Vagina (tissue), 2 donors: ENCODE measurements around the gene AJUBA. TPM values are rescaled to one million over a fixed set of nuclear protein-coding genes. Genes with fewer than 3 reads are reported as not detected.

ENCODE experiments used
- DNase-seq, 2 donors: peaks; one replicate each; pipeline ENCODE4 v3.0.0-alpha.2; 2017; ENCODE audit errors: extremely low spot score in 2 of 2
- H3K27ac ChIP-seq: fragments of 200-600 bp; sonication (generic); one replicate; pipeline ENCODE4 v1.5.1; 2019
- H3K27me3 ChIP-seq: fragments of 200-600 bp; sonication (generic); one replicate; pipeline ENCODE4 v1.5.1; 2019
- H3K36me3 ChIP-seq, 2 donors: fragments of 200-600 bp; sonication (generic); one replicate each; pipeline ENCODE4 v1.5.1; 2017 to 2019
- H3K4me1 ChIP-seq: fragments of 200-600 bp; sonication (generic); one replicate; pipeline ENCODE4 v1.5.1; 2019
- H3K4me3 ChIP-seq, 2 donors: fragments of 200-600 bp; sonication (generic); 1 replicate in 1 of 2; 2 replicates in 1 of 2; pipeline ENCODE4 v1.5.1; 2016 to 2019
- H3K9me3 ChIP-seq: fragments of 200-600 bp; sonication (generic); one replicate; pipeline ENCODE4 v1.5.1; 2019
- POLR2A ChIP-seq, 2 donors: fragments of 450-650 bp; IDR thresholded peaks; one replicate each; pipeline ENCODE4 v1.6.1; 2017; ENCODE audit warnings: antibody characterized with exemption in 2 of 2, mild to moderate bottlenecking in 2 of 2, moderate library complexity in 2 of 2
- POLR2AphosphoS5 ChIP-seq, 2 donors: sonication (generic); formaldehyde crosslinking; IDR thresholded peaks; one replicate each; pipeline ENCODE4 v1.9.0; 2017; ENCODE audit warnings: antibody characterized with exemption in 2 of 2, mild to moderate bottlenecking in 2 of 2, low read depth in 1 of 2; ENCODE audit not compliant: insufficient read depth in 1 of 2
- intact Hi-C: fragments of 100-400 bp; cut with DNase I; formaldehyde crosslinking; loops from one replicate; pipeline ENCODE4 v1.15.1; 2023
- total RNA-seq: library from RNA; depleted of rRNA; stranded (reverse); fragments of >200 nt; gene quantifications from one replicate; pipeline ENCODE4 v1.2.3, GENCODE V29; 2016
- TF ChIP-seq, protein P1 (sequence below), 3 experiments: fragments of 450-650 bp in 2 of 3; fragments of 200-600 bp in 1 of 3; sonication (generic) in 1 of 3; IDR thresholded peaks; one replicate each; pipeline ENCODE4 v1.5.1; 2017 to 2019; ENCODE audit warnings: antibody characterized with exemption in 3 of 3, mild to moderate bottlenecking in 2 of 3, moderate library complexity in 2 of 3

Gene AJUBA
- total RNA-seq, 1 donor from 2014 or later: 21.9 TPM

DNA sequence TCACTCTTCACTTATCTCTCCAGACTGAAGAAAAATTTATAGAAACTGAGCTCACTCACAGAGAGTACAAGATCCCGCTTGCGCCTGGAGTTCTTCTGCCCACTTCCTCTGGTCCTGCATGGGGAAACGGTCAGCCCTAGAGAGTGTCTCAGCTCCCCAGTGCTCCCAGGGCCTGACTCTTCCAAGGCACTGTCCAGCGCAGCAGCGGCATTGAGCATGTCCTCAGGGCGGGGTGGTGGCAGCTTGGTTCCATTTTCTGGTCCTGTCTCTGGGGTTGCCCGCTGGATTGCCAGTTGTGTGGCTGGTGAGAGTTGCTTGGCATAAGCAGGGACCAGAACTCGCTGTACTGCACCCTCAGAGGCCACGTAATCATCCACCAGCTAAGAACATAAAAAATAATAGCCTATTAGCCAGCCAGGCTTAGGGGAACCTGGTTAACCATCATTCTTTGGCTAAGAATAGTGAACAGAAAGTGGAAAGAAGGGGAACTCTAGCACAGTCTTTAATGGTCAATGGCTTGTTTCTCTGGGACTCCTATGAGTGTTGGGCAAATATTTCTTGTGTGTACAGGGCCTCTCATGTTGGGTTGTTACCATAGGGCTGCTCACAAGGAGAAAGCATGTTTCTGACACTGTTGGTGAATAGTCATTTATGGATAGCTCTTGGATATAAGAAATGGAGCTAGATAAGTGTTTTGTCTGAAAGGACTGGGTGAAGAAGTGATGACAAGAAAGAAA lies 13.7 kb upstream of the AJUBA start:
- intact Hi-C loops: no loop called here
- Histone ChIP-seq H3K36me3 (no peaks in the 10 kb centered on the region), H3K27me3 (no peaks in the 10 kb centered on the region), H3K27ac (no peak overlapping the region), H3K4me3 (no peak overlapping the region), H3K4me1 (peaks cover 10% of the 10 kb centered on the region), H3K9me3 (no peaks in the 10 kb centered on the region)
- TF ChIP-seq POLR2AphosphoS5 (IDR thresholded peaks at IDR 0.05; ENCODE audit: insufficient read depth in 1 of 2, low read depth in 1 of 2): no peak
- TF ChIP-seq, protein P1, sequence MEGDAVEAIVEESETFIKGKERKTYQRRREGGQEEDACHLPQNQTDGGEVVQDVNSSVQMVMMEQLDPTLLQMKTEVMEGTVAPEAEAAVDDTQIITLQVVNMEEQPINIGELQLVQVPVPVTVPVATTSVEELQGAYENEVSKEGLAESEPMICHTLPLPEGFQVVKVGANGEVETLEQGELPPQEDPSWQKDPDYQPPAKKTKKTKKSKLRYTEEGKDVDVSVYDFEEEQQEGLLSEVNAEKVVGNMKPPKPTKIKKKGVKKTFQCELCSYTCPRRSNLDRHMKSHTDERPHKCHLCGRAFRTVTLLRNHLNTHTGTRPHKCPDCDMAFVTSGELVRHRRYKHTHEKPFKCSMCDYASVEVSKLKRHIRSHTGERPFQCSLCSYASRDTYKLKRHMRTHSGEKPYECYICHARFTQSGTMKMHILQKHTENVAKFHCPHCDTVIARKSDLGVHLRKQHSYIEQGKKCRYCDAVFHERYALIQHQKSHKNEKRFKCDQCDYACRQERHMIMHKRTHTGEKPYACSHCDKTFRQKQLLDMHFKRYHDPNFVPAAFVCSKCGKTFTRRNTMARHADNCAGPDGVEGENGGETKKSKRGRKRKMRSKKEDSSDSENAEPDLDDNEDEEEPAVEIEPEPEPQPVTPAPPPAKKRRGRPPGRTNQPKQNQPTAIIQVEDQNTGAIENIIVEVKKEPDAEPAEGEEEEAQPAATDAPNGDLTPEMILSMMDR (IDR thresholded peaks at IDR 0.05): no peak
- no peak for TF ChIP-seq POLR2A (IDR thresholded peaks at IDR 0.05)
- DNase-seq: no peak

GRCh38 chr14:22994762-22995275 lies 12.5 kb upstream of the AJUBA start:
- intact Hi-C loops: no loop called here

GRCh38 chr14:22993517-22993916 lies 11.2 kb upstream of the AJUBA start:
- Histone ChIP-seq H3K4me1 (peaks cover 10% of the 10 kb centered on the region), H3K36me3 (peaks cover 0 to 6% of the 10 kb centered on the region in 2 donors), H3K27me3 (no peaks in the 10 kb centered on the region), H3K9me3 (no peaks in the 10 kb centered on the region), H3K27ac (no peak overlapping the region), H3K4me3 (no peak overlapping the region)
- TF ChIP-seq, protein P1 (IDR thresholded peaks at IDR 0.05): no peak
- no peak for TF ChIP-seq POLR2AphosphoS5 (IDR thresholded peaks at IDR 0.05; ENCODE audit: insufficient read depth in 1 of 2, low read depth in 1 of 2)
- TF ChIP-seq POLR2A (IDR thresholded peaks at IDR 0.05): no peak
- intact Hi-C loops: no loop called here
- DNase-seq: no peak

More at GRCh38 chr14:22994762-22995275, 12.5 kb upstream of the AJUBA start:
- no peaks in the 10 kb centered on the region for H3K27me3 ChIP-seq
- peaks cover 10% of the 10 kb centered on the region for H3K4me1 ChIP-seq
- H3K36me3 ChIP-seq: peaks cover 0 to 1% of the 10 kb centered on the region in 2 donors
- DNase-seq: no peak
- H3K27ac ChIP-seq: no peak overlapping the region
- no peak overlapping the region for H3K4me3 ChIP-seq
- no peak for TF ChIP-seq POLR2A (IDR thresholded peaks at IDR 0.05)
- TF ChIP-seq, protein P1 (IDR thresholded peaks at IDR 0.05): peak in 2 of 3 experiments; percentile 33 to 37
- H3K9me3 ChIP-seq: no peaks in the 10 kb centered on the region

GRCh38 chr14:22991852-22992251 lies 9.5 kb upstream of the AJUBA start:
- Histone ChIP-seq H3K36me3 (peaks cover 0 to 6% of the 10 kb centered on the region in 2 donors), H3K27ac (no peak overlapping the region), H3K9me3 (no peaks in the 10 kb centered on the region), H3K4me1 (peaks cover 10% of the 10 kb centered on the region), H3K27me3 (no peaks in the 10 kb centered on the region), H3K4me3 (no peak overlapping the region)
- intact Hi-C loops: no loop called here
- TF ChIP-seq POLR2AphosphoS5 (IDR thresholded peaks at IDR 0.05; ENCODE audit: insufficient read depth in 1 of 2, low read depth in 1 of 2): peak in 1 of 2 donors; percentile 32
- TF ChIP-seq, protein P1 (IDR thresholded peaks at IDR 0.05): no peak
- no peak for DNase-seq

DNA sequence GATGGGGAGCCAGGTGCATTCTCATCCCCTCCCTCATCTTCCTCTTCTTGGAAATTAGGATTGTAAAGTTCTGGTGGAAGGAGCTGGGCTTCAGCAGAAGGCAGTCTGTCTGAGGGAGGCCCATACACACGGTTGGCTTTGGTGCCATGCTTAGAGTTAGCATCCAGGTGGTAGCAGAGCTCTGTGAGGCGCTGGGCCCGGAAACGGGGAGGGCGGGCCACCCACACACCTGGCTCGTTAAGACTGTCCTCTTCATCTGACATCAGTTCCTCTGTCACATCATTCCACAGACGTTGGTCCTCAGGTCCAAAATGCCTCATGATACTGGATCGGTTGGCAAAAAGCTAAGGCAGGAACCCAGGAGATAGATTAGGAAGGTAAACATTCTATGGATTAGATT lies 4.9 kb upstream of the AJUBA start:
- Histone ChIP-seq H3K4me3 (no peak overlapping the region), H3K9me3 (no peaks in the 10 kb centered on the region), H3K27me3 (no peaks in the 10 kb centered on the region), H3K27ac (no peak overlapping the region), H3K4me1 (no peaks in the 10 kb centered on the region), H3K36me3 (peaks cover 0 to 6% of the 10 kb centered on the region in 2 donors)
- no peak for DNase-seq
- intact Hi-C loops: loop anchor here (1.0 kb wide), 1 partner anchor 71 kb away; no protein-coding TSS in a partner anchor
- TF ChIP-seq, protein P1 (IDR thresholded peaks at IDR 0.05): no peak
- no peak for TF ChIP-seq POLR2A (IDR thresholded peaks at IDR 0.05)
- no peak for TF ChIP-seq POLR2AphosphoS5 (IDR thresholded peaks at IDR 0.05; ENCODE audit: insufficient read depth in 1 of 2, low read depth in 1 of 2)
